K562 (cell line): ENCODE results near the gene YES1. TPM values are rescaled to one million over a fixed set of nuclear protein-coding genes. Genes with fewer than 3 reads are reported as not detected.

Experiments
- ARNT ChIP-seq, 2 experiments: fragments of 450-650 bp; IDR thresholded peaks; 2 replicates each; pipeline ENCODE4 v1.6.1; 2016; ENCODE audit warnings: mild to moderate bottlenecking in 1 of 2
- BCLAF1 ChIP-seq, 2 experiments: fragments of 450-650 bp in 1 of 2; IDR thresholded peaks; 2 replicates each; pipeline ENCODE4 v1.6.1; 2011 to 2017; ENCODE audit warnings: low read depth in 2 of 2, antibody characterized with exemption in 1 of 2, borderline replicate concordance in 1 of 2, low read length in 1 of 2, mild to moderate bottlenecking in 1 of 2, mixed read lengths in 1 of 2; ENCODE audit not compliant: control insufficient read depth in 1 of 2
- CREB3L1 ChIP-seq: fragments of 450-650 bp; IDR thresholded peaks from 2 replicates; pipeline ENCODE4 v1.6.1; 2014; ENCODE audit warnings: low read depth, mild to moderate bottlenecking, moderate library complexity, borderline replicate concordance
- E2F8 ChIP-seq: fragments of 450-650 bp; IDR thresholded peaks from 2 replicates; pipeline ENCODE4 v1.7.1; 2018; ENCODE audit warnings: mild to moderate bottlenecking, low read depth; ENCODE audit not compliant: partially characterized antibody
- GATAD2B ChIP-seq: fragments of 450-650 bp; IDR thresholded peaks from 2 replicates; pipeline ENCODE4 v1.6.1; 2017; ENCODE audit warnings: mild to moderate bottlenecking, borderline replicate concordance
- HDAC3 ChIP-seq: fragments of 450-650 bp; IDR thresholded peaks from 2 replicates; pipeline ENCODE4 v1.6.1; 2018; ENCODE audit warnings: borderline replicate concordance, mild to moderate bottlenecking, moderate library complexity; ENCODE audit not compliant: partially characterized antibody
- MAFG ChIP-seq: fragments of 450-650 bp; conservative IDR thresholded peaks from 2 replicates; pipeline ENCODE4 v1.6.1; 2016; ENCODE audit warnings: missing genetic modification characterization, missing compliant biosample characterization
- PKNOX1 ChIP-seq: fragments of 450-650 bp; IDR thresholded peaks from 2 replicates; pipeline ENCODE4 v1.6.1; 2016
- PML ChIP-seq: IDR thresholded peaks from 2 replicates; pipeline ENCODE4 v1.6.1; 2012; ENCODE audit warnings: low read length, inconsistent platforms
- POLR2H ChIP-seq: IDR thresholded peaks from 2 replicates; pipeline ENCODE4 v1.6.1; 2016; ENCODE audit warnings: missing genetic modification characterization, low read depth, mild to moderate bottlenecking, control low read depth, missing compliant biosample characterization, moderate library complexity
- SMAD4 ChIP-seq: fragments of 250-450 bp; sonication (Bioruptor Pico); conservative IDR thresholded peaks from 2 replicates; pipeline ENCODE4 v1.8.0; 2021; ENCODE audit warnings: inconsistent platforms, mild to moderate bottlenecking, moderate library complexity
- SMC3 ChIP-seq: conservative IDR thresholded peaks from 2 replicates; pipeline ENCODE4 v1.6.1; 2011; ENCODE audit warnings: low read depth, low read length, improper control_type of control experiment; ENCODE audit not compliant: insufficient read depth
- SP1 ChIP-seq: sonication (generic); formaldehyde crosslinking; IDR thresholded peaks from 2 replicates; pipeline ENCODE4 v1.8.1; 2022; ENCODE audit warnings: mild to moderate bottlenecking, missing genetic modification reagents
- TBP ChIP-seq: optimal IDR thresholded peaks from 2 replicates; pipeline ENCODE3; 2011; ENCODE audit warnings: low read depth, low read length, improper control_type of control experiment
- ZBTB5 ChIP-seq: fragments of 450-650 bp; IDR thresholded peaks from 2 replicates; pipeline ENCODE4 v1.6.1; 2017; ENCODE audit warnings: antibody characterized with exemption
- ZNF282 ChIP-seq: sonication (generic); formaldehyde crosslinking; IDR thresholded peaks from 2 replicates; pipeline ENCODE4 v1.8.1; 2023; ENCODE audit warnings: missing genetic modification reagents
- polyA plus RNA-seq, 8 experiments: library from polyadenylated mRNA; depleted of rRNA in 4 of 8; stranded (reverse) in 5 of 8; unstranded in 3 of 8; fragments of >200 nt; fragmentation: Nextera tagmentation in 2 of 8; fragmentation: Illumina TruSeq in 1 of 8; extraction: Ambion mirVana in 2 of 8; extraction: Trizol in 1 of 8; gene quantifications; 2 replicates each; pipeline versions ENCODE4 v1.2.1 to v1.2.3, GENCODE V29; 2011 to 2014; ENCODE audit warnings: inconsistent platforms in 1 of 8, missing spikeins in 1 of 8
- total RNA-seq, 7 experiments: library from RNA; depleted of rRNA in 6 of 7; stranded (reverse); fragments of >200 nt in 6 of 7; fragmentation: Illumina TruSeq in 2 of 7; extraction: Trizol in 2 of 7; gene quantifications; 2 replicates each; pipeline versions ENCODE4 v1.2.1 to v1.2.3, GENCODE V29; 2011 to 2021; ENCODE audit warnings: low replicate concordance in 1 of 7

YES1 gene
- total and polyA plus RNA-seq, 9 of the 15 experiments (the other 6 are each of a cell fraction or from before 2014, with no cell fraction given): 37.2 to 115 (median 77.7) TPM

GRCh38 chr18:741931-742512 lies 70.0 kb downstream of the YES1 start (continued):
- TF ChIP-seq CREB3L1 (no peak), SMAD4 (0 out of 2 replicates have a peak, but pooled peaks have one; percentile 33), ZBTB5 (no peak), PML (no peak), SP1 (CRISPR knock-in tag) (0 out of 2 replicates have a peak, but pooled peaks have one; percentile 19), GATAD2B (0 out of 2 replicates have a peak, but pooled peaks have one; percentile 47), ZNF282 (no peak), E2F8 (peak; percentile 39), TBP (peak; percentile 69), SMC3 (peak; percentile 84), MAFG (tag) (0 out of 2 replicates have a peak, but pooled peaks have one; percentile 11), PKNOX1 (peak; percentile 35; the same call in 1 of the 2 replicates), HDAC3 (peak; percentile 18), BCLAF1 (IDR thresholded peaks at IDR 0.05; ENCODE audit: borderline replicate concordance in 1 of 2, control insufficient read depth in 1 of 2, low read depth in 2 of 2, low read length in 1 of 2) (0 out of 4 replicates have a peak, but pooled peaks of 1 of the 2 experiments have one; percentile 32), POLR2H (tag) (peak; percentile 85), ARNT (IDR thresholded peaks at IDR 0.05) (0 out of 4 replicates have a peak, but pooled peaks of 1 of the 2 experiments have one; percentile 44)
